ENCODE measurements around the gene EZR.

EZR gene

DNA sequence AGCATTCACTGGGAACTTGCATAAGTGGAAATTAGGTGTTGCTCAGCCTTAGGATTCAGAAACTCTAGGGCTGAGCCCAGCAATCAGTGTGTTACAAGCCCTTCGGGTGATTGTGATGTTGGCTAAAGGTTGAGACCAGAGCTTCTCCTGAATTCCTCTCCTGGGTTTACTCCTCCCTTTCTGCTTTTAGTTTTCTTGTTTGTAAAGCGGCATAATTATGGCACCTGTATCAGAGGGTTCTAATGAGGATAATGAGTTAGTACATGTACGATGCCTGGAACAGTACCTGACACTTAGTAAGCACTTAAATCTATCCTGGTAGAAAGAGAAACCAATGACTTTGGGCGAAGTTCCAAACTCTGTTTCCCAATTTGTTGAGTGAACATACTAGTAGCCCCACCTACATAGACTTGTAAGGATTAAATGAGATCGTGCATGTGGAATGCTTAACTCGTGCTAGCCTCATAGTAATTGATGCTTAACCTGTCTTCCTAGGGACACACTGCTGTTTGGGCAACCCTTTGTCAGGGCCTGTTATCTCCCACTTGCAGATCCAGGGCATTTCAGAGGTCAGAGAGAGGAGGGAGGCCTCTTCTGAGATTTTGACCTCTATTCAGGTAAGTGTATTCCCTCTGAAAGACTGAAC lies 932 bp upstream of the EZR start:
- no peak for DNase-seq

DNA sequence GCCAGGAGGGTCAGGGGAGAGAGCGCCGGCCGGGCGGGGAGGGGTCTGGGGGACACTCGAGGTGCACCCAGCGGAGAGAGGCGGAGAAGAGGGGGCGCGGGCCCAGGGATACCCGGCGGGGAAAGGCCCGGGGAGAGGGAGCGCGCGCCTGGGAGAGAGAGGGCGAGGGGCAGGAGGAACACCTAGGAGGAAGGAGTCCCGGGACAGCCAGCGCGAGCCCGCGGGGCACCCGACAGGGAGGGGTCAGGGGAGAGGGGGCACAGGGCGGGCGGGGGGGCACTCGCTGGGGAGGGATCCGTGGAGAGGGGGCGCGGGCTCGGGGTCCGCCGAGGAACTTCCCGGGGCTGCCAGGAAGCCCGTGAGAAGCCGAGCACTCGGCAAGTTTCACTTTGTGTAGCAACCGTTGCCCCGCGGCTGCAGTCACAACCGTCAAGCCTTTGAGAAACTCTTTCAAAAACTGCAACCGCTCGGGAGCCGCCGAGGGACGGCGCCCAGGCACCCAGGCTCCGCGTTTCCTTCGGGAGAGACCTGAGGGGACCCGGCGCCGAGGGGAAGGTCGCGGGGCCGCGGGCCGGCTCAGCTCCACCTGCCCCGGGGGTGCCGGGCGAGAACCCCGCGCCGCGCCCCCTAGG lies 471 bp downstream of the EZR start:
- DNase-seq = peak in 21 of 56 donors; percentile 12 to 60 (median 35)

DNA sequence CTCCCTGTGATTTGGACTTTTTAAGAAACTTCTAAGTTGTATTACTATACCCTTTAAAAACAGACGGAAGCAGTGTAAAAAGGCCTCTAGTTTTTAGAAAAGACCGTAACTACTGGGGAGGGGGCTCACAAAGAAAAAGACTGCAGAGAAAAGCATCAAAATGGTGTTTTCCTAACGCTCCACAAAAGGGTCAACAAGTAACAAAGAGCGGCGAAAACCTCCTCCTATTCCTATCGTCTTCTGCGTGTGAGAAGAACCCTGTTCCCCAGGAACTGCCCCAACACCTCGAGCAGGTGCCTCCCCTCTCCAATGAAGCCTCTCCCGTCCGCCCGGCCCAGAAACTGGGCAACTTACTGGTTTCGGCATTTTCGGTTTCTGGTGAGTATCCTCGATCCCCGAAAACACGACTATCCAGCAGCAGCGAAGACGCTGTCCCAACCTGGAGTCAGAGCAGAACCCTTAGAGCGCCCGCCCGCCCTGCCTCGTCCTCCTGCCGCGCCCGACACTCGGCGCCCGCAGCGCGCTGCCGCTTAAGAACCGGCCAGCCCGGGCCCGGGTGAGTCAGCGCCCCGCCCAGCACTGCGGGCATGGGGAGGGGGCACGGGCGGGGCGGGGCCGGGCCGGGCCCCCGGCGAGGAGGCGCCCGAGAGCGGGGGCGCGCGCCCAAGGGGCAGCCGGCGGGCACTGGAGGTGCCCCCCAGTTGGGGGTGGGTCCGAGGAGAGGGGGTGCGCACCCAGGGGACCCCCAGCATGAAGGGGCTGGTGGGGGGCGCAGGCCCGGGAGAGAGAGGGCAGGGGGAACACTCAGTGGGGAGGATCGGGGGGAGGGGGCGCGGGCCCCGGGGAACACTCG lies 1.2 kb downstream of the EZR start:
- peak in 29 of 56 donors; percentile 6 to 73 (median 29) for DNase-seq

DNA sequence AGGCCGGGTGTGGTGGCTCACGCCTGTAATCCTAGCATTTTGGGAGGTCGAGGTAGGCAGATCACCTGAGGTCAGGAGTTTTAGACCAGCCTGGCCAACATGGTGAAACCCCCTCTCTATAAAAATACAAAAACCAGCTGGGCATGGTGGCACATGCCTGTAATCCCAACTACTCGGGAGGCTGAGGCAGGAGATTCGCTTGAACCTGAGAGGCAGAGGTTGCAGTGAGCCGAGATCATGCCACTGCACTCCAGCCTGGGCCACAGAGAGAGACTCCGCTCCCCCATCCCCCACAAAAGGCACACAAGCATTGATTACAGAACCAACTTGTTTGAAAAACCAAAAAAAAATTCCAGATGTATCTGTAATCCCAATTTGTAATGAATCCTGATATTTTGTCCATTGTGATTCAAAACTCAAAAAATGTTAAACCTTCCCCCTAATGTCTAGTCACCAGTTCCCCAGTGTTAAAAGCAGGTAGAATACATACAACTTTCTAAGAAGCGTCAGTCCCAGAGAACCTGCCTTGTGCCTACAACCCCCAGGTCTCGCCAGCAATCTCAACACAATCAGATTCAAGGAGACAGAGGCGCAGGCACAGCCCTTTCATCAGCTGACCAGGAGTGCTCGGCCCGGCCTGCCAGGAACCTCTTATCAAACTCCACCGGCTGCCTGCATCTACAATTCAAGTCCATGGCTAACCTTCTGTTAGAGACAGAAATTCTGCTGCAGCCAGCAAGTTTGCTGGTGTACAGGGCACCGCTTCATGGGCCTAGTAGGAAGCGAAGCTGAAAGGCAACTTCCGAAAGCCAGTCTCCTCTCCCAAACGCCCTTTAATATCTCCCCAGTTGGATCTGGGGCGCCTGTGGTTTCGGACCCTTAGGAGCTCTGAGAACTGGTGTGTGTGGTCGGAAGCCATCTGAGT lies 2.1 kb downstream of the EZR start:
- DNase-seq = peak in 3 of 56 donors; percentile 5 to 18 (median 16)

DNA sequence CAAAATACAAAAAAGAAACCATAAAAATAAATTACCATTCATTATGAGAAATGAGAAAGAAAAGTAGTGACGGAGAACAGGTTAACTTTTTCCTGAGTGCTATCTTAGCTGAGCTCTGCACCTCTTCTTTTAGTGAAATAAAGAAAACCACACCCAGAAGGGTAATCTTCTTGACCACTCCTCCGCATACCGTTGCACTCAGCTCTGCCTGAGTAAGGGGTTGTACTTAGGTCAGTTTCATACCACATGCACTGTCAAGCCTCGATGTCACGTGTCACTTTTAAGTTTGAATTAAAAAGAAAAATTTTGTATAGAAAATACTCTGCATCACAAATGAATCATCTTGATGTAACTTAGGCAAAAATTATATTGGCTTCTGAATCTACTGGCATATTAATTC lies 2.8 kb downstream of the EZR start:
- DNase-seq = no peak

DNA sequence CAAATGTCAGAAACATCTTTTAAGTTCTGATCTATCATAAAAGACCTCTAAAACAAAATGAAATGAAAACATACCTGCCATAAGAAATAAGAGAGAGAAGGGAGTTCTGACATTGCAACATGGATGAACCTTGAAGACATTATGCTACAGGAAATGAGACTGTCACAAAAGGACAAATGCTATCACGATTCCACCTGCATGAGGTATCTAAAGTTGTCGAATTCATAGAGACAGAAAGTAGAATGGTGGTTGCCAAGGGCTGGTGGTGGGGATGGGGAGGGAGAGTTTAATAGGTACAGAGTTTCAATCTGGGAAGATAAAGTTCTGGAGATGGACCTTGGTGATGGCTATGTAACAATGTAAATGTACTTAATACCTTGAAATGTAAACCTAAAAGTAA lies 3.3 kb downstream of the EZR start:
- DNase-seq = no peak

DNA sequence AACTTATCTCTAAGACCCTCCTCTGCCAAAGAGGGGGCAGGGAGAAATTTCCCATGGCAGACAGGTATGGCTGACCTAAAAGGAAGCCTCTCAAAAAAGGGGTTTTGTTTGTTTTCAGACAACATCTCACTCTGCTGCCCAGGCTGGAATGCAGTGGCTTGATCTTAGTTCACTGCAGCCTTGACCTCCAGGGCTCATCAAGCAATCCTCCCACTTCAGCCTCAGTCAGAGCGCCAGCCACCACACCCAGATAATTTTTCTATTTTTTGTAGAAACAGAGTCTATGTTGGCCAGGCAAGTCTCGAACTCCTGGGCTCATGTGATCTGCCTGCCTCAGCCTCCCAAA lies 3.8 kb downstream of the EZR start:
- no peak for DNase-seq

DNA sequence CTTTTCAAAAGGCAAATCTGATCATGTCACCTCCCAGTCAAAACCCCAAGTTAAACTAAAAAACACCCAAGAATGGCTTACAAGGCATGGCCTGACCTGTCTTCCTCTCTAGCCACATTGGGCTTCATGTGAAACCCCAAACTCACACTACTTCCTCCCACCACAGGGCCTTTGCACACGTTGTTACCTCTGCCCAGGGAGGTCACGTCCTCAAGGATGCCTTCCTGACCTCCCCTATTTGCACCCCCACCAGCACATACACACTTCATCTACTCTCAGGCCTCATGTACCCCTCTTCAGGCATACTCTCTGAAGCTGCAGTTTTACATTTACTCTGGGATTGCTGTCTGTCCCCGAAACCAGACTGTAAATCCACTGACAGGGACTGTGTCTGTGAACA lies 6.1 kb downstream of the EZR start:
- no peak for DNase-seq

DNA sequence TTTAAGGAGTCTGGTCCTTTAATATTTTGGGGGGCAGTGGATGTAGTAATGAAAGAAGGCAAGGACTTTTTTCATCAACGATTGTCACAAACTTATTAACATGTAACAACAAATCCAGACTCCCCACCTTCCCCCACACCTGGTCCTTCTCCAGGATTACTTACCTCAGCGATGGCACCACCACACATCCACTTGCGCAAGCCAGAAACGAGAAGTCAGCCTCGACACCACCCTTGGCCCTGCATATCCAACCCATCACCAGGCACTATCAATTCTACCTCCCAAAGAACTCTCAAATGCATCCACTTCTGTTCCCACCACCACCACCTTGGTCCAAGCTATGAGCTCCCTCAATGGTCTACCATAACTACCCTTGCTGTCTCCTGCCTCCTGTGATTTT lies 6.6 kb downstream of the EZR start:
- DNase-seq = no peak

DNA sequence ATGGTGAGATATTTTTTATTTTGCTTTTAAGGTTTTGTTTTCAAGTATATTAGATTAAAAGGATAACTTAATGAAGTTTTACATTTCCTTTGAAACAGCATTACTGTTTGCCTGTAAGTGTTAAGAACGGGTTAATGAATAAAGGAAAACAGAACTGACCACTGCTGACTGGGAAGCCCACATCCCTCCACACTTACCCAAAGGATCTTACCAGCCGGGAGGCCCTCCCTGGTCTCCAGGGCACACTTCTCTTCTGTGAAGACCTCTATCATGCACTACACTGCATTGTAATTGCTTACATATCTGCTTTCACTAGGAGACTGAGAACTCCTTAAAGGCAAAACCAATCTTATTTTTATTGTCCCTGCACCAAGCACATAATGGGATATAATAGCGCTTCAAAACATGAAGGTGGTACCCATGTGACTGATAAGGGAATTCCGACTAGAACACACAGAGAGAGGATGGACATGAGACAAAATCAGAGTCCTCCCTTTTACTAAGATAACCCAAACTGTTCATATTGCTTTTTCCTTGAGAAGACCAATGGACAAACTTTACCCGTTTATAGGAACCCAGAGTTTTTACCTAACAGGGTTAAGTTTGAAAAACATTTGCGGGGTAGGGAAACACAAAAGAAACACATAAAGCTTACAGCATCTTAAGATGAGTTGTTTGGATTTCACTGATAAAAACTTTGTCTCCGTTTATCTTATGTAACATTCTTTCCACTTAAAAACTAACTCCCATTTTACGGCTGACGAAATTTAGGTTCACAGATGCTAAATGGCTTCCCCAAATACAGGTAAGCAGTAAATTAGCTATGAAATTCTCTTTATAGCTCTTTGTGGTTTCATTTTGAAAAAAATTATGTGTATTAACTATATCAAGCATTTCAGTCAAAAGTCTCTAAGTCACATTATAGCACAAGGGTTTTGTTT lies 8.7 kb downstream of the EZR start:
- DNase-seq = no peak

DNA sequence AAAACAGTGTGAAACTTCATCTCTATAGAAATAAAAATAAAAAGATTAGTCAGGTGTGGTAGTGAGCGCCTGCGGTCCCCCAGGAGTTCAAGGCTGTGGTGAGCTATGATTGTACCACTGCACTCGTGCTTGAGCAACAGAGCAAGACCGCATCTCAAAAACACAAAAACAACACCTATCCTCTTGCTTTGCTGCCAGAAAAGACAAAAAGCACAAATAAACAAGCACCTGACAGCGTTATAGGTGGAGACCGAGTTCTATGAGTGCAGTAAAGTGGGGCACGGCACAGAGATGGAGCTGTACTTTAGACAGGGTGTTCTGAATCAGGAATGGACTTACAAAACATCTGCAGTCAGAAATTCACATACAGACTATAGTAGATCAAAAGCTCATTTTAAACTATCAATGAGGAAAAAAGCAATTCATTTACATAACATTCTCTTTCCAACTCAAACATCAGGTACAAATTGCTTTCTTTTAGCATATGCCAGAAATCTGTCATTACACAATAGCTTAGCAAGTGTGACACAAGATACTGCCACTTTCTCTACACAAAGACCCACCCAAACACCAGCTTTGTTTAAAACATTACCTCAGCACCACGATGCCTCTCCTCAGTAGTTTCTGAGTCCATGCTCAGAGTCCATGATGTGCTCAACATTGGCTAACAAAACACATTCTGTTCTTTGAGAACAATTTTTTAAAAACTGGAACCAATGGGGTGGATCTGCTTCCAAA lies 10.1 kb downstream of the EZR start:
- no peak for DNase-seq

DNA sequence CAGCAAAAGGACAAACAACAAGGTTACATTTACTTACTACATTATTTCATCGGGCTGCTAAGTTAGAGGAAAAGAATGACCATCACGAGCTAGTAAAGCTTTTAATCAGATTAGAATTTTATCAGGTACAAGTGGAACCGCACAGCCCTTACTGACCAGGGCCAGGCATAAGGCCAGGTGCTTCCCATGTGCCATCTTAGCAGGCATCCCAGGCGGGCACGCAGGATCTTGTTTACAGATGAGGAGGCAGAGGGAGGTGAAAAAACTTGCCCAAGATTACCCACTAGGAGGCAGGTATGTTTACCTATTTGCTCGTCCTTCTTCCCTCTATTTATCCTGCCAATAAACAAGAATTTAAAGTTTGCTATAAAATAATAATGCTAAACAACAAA lies 10.7 kb downstream of the EZR start:
- DNase-seq = no peak

DNA sequence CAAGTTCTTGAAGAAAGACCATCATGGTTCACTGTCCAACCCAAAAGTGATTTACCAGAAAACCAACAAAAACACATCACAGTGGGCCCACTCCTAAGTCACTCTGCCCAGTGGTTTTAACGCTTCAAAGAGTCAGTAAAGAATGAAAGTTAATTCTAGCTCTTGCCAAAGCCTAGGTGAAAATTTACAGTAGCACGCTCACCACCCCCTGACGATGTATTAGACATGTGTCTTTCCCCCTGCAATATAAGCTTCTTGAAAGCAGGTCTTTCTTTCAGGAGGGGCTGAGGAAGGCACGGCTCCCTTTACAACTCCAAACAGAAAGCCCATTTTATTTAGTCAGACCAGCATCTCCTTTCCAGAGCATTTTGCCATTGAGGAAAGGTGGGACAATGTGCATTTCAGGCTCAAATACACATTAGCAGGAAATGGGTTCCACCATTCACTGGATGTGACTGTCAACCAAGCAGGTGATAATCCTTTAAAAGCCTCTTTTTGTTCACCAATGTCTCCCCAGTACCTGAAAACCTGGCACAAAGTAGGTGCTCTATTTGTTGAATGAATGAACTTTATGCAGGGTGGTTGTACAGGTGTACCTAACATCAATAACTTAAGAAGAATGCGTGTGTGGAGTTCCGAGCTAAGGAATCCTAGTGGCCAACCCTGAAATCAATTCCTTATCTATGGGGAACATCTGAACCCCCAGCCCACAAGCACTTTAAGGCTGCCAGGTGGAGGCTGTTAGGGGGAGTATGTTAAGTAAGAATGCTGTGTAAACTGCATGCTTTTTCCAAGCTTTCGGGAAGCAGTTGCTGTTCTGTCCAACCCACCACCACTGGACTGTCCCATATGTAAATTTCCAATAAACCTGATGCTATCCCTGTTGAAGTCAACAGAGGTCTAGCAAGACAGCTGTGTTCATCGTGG lies 11.4 kb downstream of the EZR start:
- DNase-seq = no peak

DNA sequence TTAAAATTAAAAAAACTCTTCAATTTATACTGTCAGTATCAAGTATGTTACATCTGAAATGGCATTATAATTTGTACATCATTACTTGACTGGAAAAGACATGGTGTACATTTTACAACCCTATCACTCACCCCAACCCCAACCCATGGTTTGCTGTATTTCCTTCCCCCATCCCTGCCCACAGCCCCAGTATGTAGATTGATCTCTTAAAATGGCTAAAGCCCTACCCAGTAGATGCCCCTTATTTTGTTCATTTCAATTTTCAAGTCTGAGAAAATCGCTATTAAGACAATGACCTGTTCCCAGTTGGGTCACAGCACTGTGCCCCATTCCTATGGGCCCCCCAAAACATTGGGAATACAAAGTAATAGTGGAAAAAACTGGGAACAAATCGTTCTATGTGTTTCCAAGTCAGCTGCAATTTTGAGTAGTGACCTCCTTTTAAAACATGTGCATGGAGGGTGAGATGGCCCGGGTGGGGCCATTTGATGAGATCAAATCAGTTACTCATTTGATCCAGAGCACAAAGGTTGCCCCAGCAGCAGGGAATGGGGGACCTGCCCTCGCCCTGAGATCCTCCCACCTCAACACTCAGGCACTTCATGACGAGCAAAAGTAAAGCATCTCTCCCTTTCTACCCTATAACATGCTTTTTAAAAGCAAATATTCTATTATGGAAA lies 13.3 kb downstream of the EZR start:
- no peak for DNase-seq

DNA sequence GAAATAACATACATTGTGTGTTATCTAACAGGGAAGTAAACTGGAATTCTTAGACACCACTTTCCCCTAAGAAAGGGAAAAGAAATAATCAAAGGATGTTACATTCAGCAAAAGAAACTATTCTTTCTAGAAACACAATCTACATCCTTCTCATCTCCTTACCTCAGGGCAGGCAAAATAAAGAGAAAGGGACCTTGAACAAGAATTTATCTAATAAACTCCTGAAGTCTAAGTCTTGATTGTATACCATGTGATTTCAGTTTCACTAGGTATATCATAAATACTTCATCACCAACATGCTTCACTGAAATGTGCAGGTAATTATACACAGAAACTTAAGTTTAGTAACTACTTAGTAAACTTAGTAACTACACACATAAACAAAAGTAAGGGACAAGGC lies 15.0 kb downstream of the EZR start:
- no peak for DNase-seq

DNA sequence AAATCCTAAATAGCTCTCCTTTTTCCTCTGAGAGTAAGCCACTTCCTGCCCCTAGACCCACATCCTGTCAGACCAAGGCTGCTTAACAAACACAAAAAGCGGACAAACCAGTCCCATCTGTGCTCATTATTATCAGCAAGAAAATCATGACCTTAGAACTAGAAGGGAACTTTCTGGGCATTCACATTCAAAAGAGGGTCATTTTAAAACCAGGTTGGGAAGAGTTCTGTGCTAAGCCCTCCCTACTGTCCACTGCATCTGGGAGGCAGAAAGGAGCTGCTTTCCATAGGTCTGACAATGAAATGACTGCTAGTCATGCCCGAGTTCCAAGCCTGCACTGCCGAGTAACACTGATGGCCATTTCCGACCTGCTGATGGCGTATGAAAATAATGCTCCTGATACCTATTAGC lies 15.4 kb downstream of the EZR start:
- no peak for DNase-seq

DNA sequence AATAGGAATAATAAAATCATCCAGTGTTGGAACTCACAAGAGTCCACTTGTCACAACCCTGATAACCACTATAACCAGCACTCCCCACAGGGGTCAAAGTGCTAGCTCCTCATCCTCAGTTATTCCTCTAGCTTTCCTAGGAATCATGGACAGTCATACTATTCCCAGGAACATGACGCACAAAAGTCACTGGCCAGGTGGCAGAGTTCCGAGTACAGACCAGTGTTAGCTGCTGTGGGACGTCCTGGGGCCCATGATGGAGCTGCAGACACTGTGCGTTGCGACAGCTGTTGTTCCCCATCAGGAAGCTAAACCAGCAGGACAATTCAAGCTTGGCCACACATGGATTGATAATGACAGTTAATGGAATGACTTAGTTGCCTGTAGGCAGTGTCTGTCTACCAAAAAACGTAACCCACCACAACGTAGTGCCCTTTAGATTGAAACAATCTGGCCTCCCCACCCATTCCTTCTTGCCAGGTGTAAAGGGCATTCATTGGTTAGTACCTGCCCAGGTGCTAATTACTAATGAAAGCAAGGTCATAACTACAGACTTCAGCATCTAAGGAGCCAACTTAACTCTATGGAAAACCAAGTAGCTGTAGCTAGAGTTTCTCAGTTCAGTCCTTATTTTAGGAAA lies 17.4 kb downstream of the EZR start:
- DNase-seq = no peak
